Pericardium fibroblast (primary cell): ENCODE data around the gene PLEKHA1. TPM values are rescaled to one million over a fixed set of nuclear protein-coding genes. Genes with fewer than 3 reads are reported as not detected.

Source experiments
- total RNA-seq: library from RNA; depleted of rRNA; stranded (reverse); fragments of >200 nt; gene quantifications from 2 replicates; pipeline ENCODE4 v1.2.3, GENCODE V29; 2015

Gene PLEKHA1
- total RNA-seq, result 23.7 and 30.2 TPM in 2 replicates

GRCh38 chr10:122374237-122374858 is at the start of gene PLEKHA1:
Gene PLEKHA1, plus strand, starts transcription at chr10:122374708. Its CDS starts 18,493 bp downstream, at chr10:122393201.

GRCh38 chr10:122454603-122455080 is 80.1 kb downstream of the PLEKHA1 start, which contains the start of gene ARMS2:
Gene ARMS2, plus strand, starts transcription at chr10:122454653. Its CDS starts 75 bp downstream, at chr10:122454728.

DNA sequence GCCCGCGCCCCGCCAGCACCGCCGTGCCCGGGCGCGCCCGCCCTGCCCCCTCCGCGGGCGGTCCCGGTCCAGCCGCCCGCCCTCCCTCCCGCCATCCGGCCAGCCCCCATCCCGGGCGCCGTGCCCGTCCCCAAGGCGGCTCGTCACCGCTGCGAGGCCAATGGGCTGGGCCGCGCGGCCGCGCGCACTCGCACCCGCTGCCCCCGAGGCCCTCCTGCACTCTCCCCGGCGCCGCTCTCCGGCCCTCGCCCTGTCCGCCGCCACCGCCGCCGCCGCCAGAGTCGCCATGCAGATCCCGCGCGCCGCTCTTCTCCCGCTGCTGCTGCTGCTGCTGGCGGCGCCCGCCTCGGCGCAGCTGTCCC is 86.8 kb downstream of the PLEKHA1 start, which contains the start of gene HTRA1:
TSS of gene HTRA1 (plus strand) at position 187 of the 362 bp plus-strand sequence. CDS start at position 287, 100 bp downstream.

Other genes starting within 250 kb of the PLEKHA1 start
- not detected in 2 replicates for gene BTBD16, start 103.4 kb upstream of the PLEKHA1 start, total RNA-seq
- gene ARMS2, start 79.9 kb downstream of the PLEKHA1 start, total RNA-seq, result not detected in 2 replicates
- 523 and 726 TPM in 2 replicates for gene HTRA1, start 86.8 kb downstream of the PLEKHA1 start, total RNA-seq
- gene DMBT1, start 186.0 kb downstream of the PLEKHA1 start, total RNA-seq, result under 0.01 TPM in 1 of 2 replicates, not detected in the other